SU-DHL-6 (cell line): Measurements from ENCODE around the gene TAS2R42.

Experiments
- CTCF ChIP-seq: fragments of 200-600 bp; sonication (generic); IDR thresholded peaks from one replicate; pipeline ENCODE4 v1.5.1; 2017; ENCODE audit warnings: antibody characterized with exemption, mild to moderate bottlenecking, low read length, moderate library complexity; ENCODE audit not compliant: insufficient read depth, poor library complexity, severe bottlenecking
- EZH2phosphoT487 ChIP-seq: fragments of 200-600 bp; sonication (generic), shearing (Covaris generic); conservative IDR thresholded peaks from 2 replicates; pipeline ENCODE4 v1.6.1; 2018; ENCODE audit warnings: mild to moderate bottlenecking, antibody characterized with exemption, low read length, moderate library complexity, mixed read lengths

GRCh38 chr12:11152725-11153124 lies 34.0 kb downstream of the TAS2R42 start:
- TF ChIP-seq CTCF (no peak), EZH2phosphoT487 (no peak)
